ENCODE data around the gene TRIP6.
A peak's percentile ranks its signal among the peaks of the same experiment; 100 is the strongest.

The TRIP6 gene

DNA sequence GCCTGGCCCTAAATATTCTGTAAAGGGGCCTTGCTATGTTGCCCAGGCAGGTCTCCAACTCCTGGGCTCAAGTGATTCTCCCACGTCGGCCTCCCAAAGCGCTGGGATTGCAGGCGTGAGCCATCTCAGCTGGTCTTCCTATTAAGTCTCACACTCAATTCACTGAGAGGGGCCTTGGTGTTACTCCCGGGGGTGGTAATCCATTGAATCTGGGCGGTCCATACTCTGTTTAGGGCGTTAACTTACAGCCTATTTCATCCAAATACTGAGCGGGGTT is 7.1 kb downstream of the TRIP6 start:
- peak overlapping the region; percentile 90 for H3K4me3 ChIP-seq (ENCODE audit: control insufficient read depth, low read depth, low read length)
- TF ChIP-seq, protein P1, sequence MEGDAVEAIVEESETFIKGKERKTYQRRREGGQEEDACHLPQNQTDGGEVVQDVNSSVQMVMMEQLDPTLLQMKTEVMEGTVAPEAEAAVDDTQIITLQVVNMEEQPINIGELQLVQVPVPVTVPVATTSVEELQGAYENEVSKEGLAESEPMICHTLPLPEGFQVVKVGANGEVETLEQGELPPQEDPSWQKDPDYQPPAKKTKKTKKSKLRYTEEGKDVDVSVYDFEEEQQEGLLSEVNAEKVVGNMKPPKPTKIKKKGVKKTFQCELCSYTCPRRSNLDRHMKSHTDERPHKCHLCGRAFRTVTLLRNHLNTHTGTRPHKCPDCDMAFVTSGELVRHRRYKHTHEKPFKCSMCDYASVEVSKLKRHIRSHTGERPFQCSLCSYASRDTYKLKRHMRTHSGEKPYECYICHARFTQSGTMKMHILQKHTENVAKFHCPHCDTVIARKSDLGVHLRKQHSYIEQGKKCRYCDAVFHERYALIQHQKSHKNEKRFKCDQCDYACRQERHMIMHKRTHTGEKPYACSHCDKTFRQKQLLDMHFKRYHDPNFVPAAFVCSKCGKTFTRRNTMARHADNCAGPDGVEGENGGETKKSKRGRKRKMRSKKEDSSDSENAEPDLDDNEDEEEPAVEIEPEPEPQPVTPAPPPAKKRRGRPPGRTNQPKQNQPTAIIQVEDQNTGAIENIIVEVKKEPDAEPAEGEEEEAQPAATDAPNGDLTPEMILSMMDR (IDR thresholded peaks at IDR 0.05; ENCODE audit: control insufficient read depth, insufficient read depth, low read depth, low read length, missing control alignments) = no peak
- DNase-seq (ENCODE audit: low read depth) = no peak

DNA sequence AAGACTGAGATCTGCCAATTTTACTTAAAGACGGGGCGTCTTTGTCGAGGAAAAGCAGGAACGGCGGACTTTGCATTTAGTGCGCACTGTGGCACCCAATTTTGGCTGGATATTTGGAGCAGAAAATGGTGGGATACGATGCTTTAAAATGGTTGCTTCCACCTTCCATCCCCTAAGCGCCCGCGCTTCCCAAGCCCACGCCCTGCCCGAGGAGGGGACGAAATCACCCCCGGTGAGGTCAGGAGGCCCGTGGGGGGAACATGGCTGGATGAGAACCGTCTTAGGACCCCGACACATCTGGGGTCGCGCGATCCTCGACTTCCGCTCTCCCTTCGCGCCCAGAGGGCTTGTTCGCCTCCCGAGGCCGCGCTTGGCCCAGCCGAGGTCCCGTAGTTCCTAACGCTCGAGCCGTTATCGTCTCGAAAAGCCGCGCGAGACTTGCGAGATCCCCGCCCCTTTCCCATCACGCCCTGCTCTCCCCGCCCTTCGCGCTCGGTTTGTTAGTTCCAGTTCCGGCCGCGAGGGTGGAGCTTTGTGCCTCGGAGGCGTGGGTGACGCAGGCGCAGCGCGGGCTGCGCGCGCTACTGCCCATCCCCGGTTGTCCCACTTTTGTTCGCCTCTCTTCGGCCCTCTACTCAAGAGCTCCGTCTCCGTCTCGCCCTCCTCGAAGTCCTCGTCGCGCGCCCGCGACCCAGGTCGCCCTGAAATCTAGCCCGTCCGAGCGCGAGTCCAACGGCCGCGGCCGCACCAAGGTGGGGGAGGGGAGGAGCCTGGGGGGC is 7.6 kb downstream of the TRIP6 start, which contains the start of gene SRRT:
Gene SRRT (plus strand): TSS at position 527 of the 779 bp plus-strand sequence. CDS start 488 bp downstream, outside the sequence.
- peak; percentile 84 for DNase-seq (ENCODE audit: low read depth)
- TF ChIP-seq, protein P1 (IDR thresholded peaks at IDR 0.05; ENCODE audit: control insufficient read depth, insufficient read depth, low read depth, low read length, missing control alignments) = peak; percentile 33
- peak within 1 kb of the TSS; percentile 90 for H3K4me3 ChIP-seq (ENCODE audit: control insufficient read depth, low read depth, low read length)

DNA sequence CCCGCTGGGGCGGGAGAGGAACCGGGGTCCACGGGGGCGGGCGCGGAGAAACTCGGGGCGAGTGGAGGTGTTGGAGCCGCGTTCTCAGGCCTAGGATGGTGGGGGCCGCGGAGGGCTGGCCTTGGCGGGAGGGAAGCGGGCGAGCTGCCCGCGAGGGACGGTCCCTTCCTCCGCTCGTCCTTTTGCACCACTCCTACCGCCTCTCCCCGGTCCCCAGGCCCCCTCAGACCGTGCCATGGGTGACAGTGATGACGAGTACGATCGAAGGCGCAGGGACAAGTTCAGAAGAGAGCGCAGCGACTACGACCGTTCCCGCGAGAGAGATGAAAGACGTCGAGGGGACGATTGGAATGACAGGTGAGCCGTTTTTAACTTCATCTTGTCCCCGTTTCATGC is 8.2 kb downstream of the TRIP6 start:
- peak overlapping the region; percentile 90 for H3K4me3 ChIP-seq (ENCODE audit: control insufficient read depth, low read depth, low read length)
- TF ChIP-seq, protein P1 (IDR thresholded peaks at IDR 0.05; ENCODE audit: control insufficient read depth, insufficient read depth, low read depth, low read length, missing control alignments) = no peak
- DNase-seq (ENCODE audit: low read depth) = no peak

DNA sequence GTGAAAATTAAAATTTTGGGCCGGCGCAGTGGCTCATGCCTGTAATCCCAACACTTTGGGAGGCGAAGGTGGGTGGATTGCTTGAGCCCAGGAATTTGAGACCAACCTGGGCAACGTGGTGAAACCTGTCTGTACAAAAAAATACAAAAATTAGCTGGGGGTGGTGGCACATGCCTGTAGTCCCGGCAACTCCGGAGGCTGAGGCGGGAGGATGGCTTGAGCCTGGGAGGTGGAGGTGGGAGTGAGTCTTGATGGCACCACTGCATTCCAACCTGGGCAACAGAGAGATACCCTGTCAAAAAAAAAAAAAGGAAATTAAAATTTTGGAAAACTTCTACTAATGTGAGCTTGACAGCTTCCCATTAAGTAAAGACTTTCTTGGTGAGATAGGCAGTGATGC is 10.8 kb downstream of the TRIP6 start:
- TF ChIP-seq, protein P1 (IDR thresholded peaks at IDR 0.05; ENCODE audit: control insufficient read depth, insufficient read depth, low read depth, low read length, missing control alignments) = no peak
- H3K4me3 ChIP-seq (ENCODE audit: control insufficient read depth, low read depth, low read length) = no peak overlapping the region
- DNase-seq (ENCODE audit: low read depth) = no peak

DNA sequence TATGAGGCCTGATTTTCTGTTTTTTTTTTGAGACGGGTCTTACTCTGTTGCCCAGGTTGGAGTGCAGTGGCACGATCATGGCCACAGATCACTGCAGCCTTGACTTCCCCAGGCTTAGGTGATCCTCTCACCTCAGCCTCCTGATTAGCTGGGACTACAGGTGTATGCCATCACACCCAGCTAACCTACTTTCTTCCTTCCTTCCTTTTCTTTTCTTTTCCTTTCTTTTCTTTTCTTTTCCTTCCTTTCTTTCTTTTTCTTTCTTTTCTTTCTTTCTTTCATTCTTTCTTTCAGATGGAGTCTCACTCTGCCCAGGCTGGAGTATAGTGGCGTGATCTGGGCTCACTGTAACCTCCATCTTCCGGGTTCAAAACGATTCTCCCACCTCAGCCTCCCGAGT is 11.5 kb downstream of the TRIP6 start:
- TF ChIP-seq, protein P1 (IDR thresholded peaks at IDR 0.05; ENCODE audit: control insufficient read depth, insufficient read depth, low read depth, low read length, missing control alignments) = no peak
- H3K4me3 ChIP-seq (ENCODE audit: control insufficient read depth, low read depth, low read length) = no peak overlapping the region
- no peak for DNase-seq (ENCODE audit: low read depth)

DNA sequence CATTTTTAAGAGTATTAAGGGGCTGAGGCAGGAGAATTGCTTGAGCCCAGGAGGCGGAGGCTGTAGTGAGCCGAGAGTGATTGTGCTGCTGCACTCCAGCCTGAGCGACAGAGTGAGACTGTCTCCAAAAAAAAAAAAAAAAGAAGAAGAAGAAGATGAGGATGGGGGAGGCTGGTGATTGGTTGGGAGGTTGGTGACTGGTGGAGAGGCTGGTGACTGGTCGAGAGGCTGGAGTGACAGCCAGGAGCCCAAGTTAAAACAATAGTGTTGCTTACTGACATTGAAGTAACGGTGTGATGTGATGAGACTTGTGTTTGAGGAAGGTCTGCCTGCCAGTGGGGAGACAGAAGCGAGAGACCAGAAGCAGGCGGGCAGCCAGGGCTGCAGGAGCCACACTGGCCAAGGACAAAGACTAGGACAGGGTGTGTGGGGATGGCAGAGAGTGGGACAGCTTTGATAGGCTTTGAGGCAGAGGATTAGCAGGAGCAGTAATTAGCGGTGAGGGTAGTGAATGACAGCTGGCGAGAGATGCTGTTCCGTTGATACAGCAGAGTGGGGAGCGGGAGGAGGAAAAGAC is 12.6 kb downstream of the TRIP6 start:
- H3K4me3 ChIP-seq (ENCODE audit: control insufficient read depth, low read depth, low read length) = no peak overlapping the region
- TF ChIP-seq, protein P1 (IDR thresholded peaks at IDR 0.05; ENCODE audit: control insufficient read depth, insufficient read depth, low read depth, low read length, missing control alignments) = no peak
- no peak for DNase-seq (ENCODE audit: low read depth)

All from AG09309 (cell line).